Activated naive CD8-positive, alpha-beta T cell treated with anti-CD3 and anti-CD28 coated beads, Interleukin-2, amount 50 U/mL, for 24 hours (primary cell): ENCODE results near the gene SPRR2E.
"Not testable (repeated sequence)": the region's sequence is repeated elsewhere in the genome, so short reads cannot be mapped to it uniquely, and the experiment has no call there.

Experiments used
- ATAC-seq: fragments of 150-1000 bp; cut with Tn5 transposase; one replicate; pipeline ENCODE4 v1.10.0; 2021
- DNase-seq: peaks from one replicate; pipeline ENCODE4 v3.0.0; 2021
- H3K27ac Mint-ChIP-seq: one replicate; pipeline ENCODE4 v1.8.0; 2021; ENCODE audit warnings: mild to moderate bottlenecking, mixed read lengths
- H3K27me3 Mint-ChIP-seq: one replicate; pipeline ENCODE4 v1.8.0; 2021; ENCODE audit warnings: mixed read lengths
- H3K36me3 Mint-ChIP-seq: one replicate; pipeline ENCODE4 v1.8.0; 2021; ENCODE audit warnings: low read depth, mixed read lengths
- H3K4me1 Mint-ChIP-seq: one replicate; pipeline ENCODE4 v1.8.0; 2021; ENCODE audit warnings: mixed read lengths
- H3K4me3 Mint-ChIP-seq: one replicate; pipeline ENCODE4 v1.8.0; 2021; ENCODE audit warnings: mild to moderate bottlenecking, moderate library complexity, mixed read lengths
- H3K9me3 Mint-ChIP-seq: one replicate; pipeline ENCODE4 v1.8.0; 2021; ENCODE audit warnings: mixed read lengths

SPRR2E gene

GRCh38 chr1:153099461-153100045, 5.2 kb upstream of the SPRR2E start:
- ATAC-seq (no peak), DNase-seq (no peak)
- Mint-ChIP-seq H3K9me3 (no peaks in the 10 kb centered on the region), H3K36me3 (no peaks in the 10 kb centered on the region), H3K27ac (no peak overlapping the region), H3K4me1 (no peaks in the 10 kb centered on the region), H3K4me3 (no peak overlapping the region), H3K27me3 (peaks cover 20% of the 10 kb centered on the region)

DNA sequence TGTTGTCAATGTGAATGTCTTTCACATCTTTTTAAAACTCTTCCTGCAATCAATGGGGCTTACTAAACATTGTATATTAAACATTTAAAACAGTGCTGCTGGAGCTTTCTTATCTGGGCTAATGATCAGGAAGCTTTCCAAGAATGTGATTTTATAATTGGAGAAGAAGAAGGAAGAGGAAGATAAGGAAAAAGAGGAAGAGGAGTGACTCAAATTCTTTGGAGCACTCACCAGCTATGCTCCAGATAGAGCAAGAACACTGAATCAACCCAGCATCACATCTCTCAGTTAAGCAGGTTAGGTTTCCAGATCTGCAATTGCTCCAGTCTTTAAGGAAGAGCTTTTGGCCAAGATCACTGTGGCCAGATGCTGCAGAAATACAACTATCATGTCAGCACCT, 1.4 kb upstream of the SPRR2E start:
- H3K27me3 Mint-ChIP-seq: peaks cover 17% of the 10 kb centered on the region
- no peak for DNase-seq
- no peak overlapping the region for H3K4me3 Mint-ChIP-seq
- ATAC-seq: no peak
- H3K9me3 Mint-ChIP-seq: no peaks in the 10 kb centered on the region
- H3K27ac Mint-ChIP-seq: no peak overlapping the region
- H3K36me3 Mint-ChIP-seq: no peaks in the 10 kb centered on the region
- no peaks in the 10 kb centered on the region for H3K4me1 Mint-ChIP-seq

- peaks cover 18% of the 10 kb centered on the region for H3K27me3 Mint-ChIP-seq
- no peaks in the 10 kb centered on the region for H3K36me3 Mint-ChIP-seq
- H3K4me3 Mint-ChIP-seq: no peak overlapping the region
- H3K9me3 Mint-ChIP-seq: no peaks in the 10 kb centered on the region
- H3K27ac Mint-ChIP-seq: no peak overlapping the region
- no peak for ATAC-seq
- DNase-seq: no peak
- H3K4me1 Mint-ChIP-seq: no peaks in the 10 kb centered on the region
Observed at GRCh38 chr1:153087652-153088051, 6.7 kb downstream of the SPRR2E start.

DNA sequence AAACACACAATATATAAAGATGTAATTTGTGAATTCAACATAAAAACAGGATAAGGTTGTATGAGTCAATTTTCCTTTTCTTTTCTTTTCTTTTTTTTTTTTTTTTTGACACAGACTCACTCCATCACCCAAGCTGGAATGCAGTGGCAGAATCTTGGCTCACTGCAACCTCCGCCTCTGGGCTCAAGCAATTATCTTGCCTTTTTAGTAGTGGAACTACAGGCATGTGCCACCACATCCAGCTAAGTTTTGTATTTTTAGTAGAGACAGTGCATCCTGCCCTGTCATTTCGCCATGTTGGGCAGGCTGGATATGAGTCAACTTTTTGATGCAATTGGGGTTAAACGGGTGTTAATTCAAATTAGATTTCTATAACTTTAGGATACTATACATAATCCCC, 12.6 kb downstream of the SPRR2E start:
- no peak overlapping the region for H3K4me3 Mint-ChIP-seq

GRCh38 chr1:153072806-153073726, 21.3 kb downstream of the SPRR2E start:
- H3K9me3 Mint-ChIP-seq: peaks cover 3% of the 10 kb centered on the region
- H3K4me3 Mint-ChIP-seq: no peak overlapping the region
- no peak for ATAC-seq
- no peak for DNase-seq
- H3K4me1 Mint-ChIP-seq: no peaks in the 10 kb centered on the region
- H3K27me3 Mint-ChIP-seq: peaks cover 10% of the 10 kb centered on the region
- no peak overlapping the region for H3K27ac Mint-ChIP-seq
- H3K36me3 Mint-ChIP-seq: no peaks in the 10 kb centered on the region

More for the DNA sequence above, 12.6 kb downstream of the SPRR2E start:
- Mint-ChIP-seq H3K4me1 (no peaks in the 10 kb centered on the region), H3K9me3 (peaks cover 10% of the 10 kb centered on the region), H3K36me3 (no peaks in the 10 kb centered on the region), H3K27ac (no peak overlapping the region), H3K27me3 (peaks cover 31% of the 10 kb centered on the region)
- ATAC-seq: no peak
- DNase-seq: no peak

GRCh38 chr1:153071511-153071910, 22.8 kb downstream of the SPRR2E start, which contains the start of gene SPRR2B:
TSS of gene SPRR2B (minus strand) at chr1:153071611. CDS start at chr1:153070839, 772 bp downstream.
- Mint-ChIP-seq H3K27ac (no peak within 1 kb of the TSS), H3K27me3 (peaks cover 8% of the 10 kb centered on the region)
- no peak for ATAC-seq

GRCh38 chr1:153070243-153070642, 24.1 kb downstream of the SPRR2E start:
- no peaks in the 10 kb centered on the region for H3K36me3 Mint-ChIP-seq
- H3K27me3 Mint-ChIP-seq: peaks cover 13% of the 10 kb centered on the region
- H3K4me1 Mint-ChIP-seq: no peaks in the 10 kb centered on the region
- no peak overlapping the region for H3K27ac Mint-ChIP-seq
- no peaks in the 10 kb centered on the region for H3K9me3 Mint-ChIP-seq
- DNase-seq (no peak), ATAC-seq (no peak)
- H3K4me3 Mint-ChIP-seq: no peak overlapping the region

More at GRCh38 chr1:153071511-153071910, 22.8 kb downstream of the SPRR2E start, which contains the start of gene SPRR2B:
- no peaks in the 10 kb centered on the region for H3K9me3 Mint-ChIP-seq
- DNase-seq: no peak
- H3K36me3 Mint-ChIP-seq: no peaks in the 10 kb centered on the region
- no peaks in the 10 kb centered on the region for H3K4me1 Mint-ChIP-seq
- no peak within 1 kb of the TSS for H3K4me3 Mint-ChIP-seq

- H3K4me1 Mint-ChIP-seq: no peaks in the 10 kb centered on the region
- H3K27me3 Mint-ChIP-seq: peaks cover 16% of the 10 kb centered on the region
- H3K9me3 Mint-ChIP-seq: no peaks in the 10 kb centered on the region
- H3K4me3 Mint-ChIP-seq: no peak overlapping the region
- no peak overlapping the region for H3K27ac Mint-ChIP-seq
- ATAC-seq (no peak), DNase-seq (no peak)
- H3K36me3 Mint-ChIP-seq: no peaks in the 10 kb centered on the region
Observed at GRCh38 chr1:153058826-153059784, 35.2 kb downstream of the SPRR2E start.

- H3K36me3 Mint-ChIP-seq: no peaks in the 10 kb centered on the region
- H3K27ac Mint-ChIP-seq: no peak overlapping the region
- H3K4me1 Mint-ChIP-seq: no peaks in the 10 kb centered on the region
- no peak overlapping the region for H3K4me3 Mint-ChIP-seq
- DNase-seq (no peak), ATAC-seq (no peak)
- peaks cover 16% of the 10 kb centered on the region for H3K27me3 Mint-ChIP-seq
- no peaks in the 10 kb centered on the region for H3K9me3 Mint-ChIP-seq
Observed at GRCh38 chr1:153058154-153058553, 36.2 kb downstream of the SPRR2E start.

DNA sequence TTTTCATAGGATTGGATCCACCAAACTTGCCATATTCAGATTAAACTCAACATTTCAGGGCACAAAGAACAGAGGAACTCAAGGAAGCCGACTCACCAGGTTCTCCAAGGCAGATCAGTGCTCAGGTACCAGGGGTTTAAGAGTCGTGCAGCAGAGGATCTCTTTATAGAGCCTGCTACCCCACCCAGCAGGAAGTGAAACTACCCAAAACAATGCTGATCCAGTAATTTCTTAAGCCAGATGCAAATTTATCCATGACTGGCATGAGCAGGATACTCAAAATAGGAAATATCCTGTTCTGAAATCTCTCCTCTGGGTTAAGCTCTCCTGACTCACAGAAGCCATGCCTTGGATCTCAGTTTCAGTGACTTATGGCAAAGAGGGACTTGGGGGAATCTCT, 37.0 kb downstream of the SPRR2E start, which contains the start of gene SPRR2A:
Gene SPRR2A (minus strand): TSS at position 138 of the 400 bp plus-strand sequence. CDS start 777 bp downstream, outside the sequence.
- Mint-ChIP-seq H3K27ac (no peak within 1 kb of the TSS), H3K27me3 (peaks cover 17% of the 10 kb centered on the region), H3K36me3 (no peaks in the 10 kb centered on the region), H3K4me3 (no peak within 1 kb of the TSS), H3K4me1 (no peaks in the 10 kb centered on the region), H3K9me3 (no peaks in the 10 kb centered on the region)
- no peak for ATAC-seq
- no peak for DNase-seq

- H3K4me3 Mint-ChIP-seq, ATAC-seq, H3K36me3 Mint-ChIP-seq, H3K9me3 Mint-ChIP-seq, DNase-seq, H3K27ac Mint-ChIP-seq, H3K4me1 Mint-ChIP-seq: not testable (repeated sequence)
- peaks cover 23% of the 10 kb centered on the region for H3K27me3 Mint-ChIP-seq
Observed at GRCh38 chr1:153056111-153056510, 38.2 kb downstream of the SPRR2E start.

- ATAC-seq (no peak), DNase-seq (no peak)
- Mint-ChIP-seq H3K4me1 (no peaks in the 10 kb centered on the region), H3K27ac (no peak overlapping the region), H3K36me3 (no peaks in the 10 kb centered on the region), H3K9me3 (no peaks in the 10 kb centered on the region), H3K27me3 (peaks cover 38% of the 10 kb centered on the region), H3K4me3 (no peak overlapping the region)
Observed at GRCh38 chr1:153049211-153049610, 45.1 kb downstream of the SPRR2E start.
